GM12875 (cell line): ENCODE data around the gene STIM1.

Experiments used
- H3K4me3 ChIP-seq: one replicate; pipeline ENCODE4 v1.5.1; 2011; ENCODE audit warnings: low read depth, low read length, control low read depth
- CTCF ChIP-seq: IDR thresholded peaks from 2 replicates; pipeline ENCODE4 v1.5.1; 2011; ENCODE audit warnings: low read depth, mild to moderate bottlenecking, control low read depth, inconsistent platforms, low read length, moderate library complexity, borderline replicate concordance; ENCODE audit not compliant: insufficient read depth

The STIM1 gene

GRCh38 chr11:3866206-3866605 lies 10.7 kb downstream of the STIM1 start:
- TF ChIP-seq CTCF, result peak; percentile 19; the same call in 1 of the 2 replicates
- H3K4me3 ChIP-seq, result no peak overlapping the region

- no peak overlapping the region for H3K4me3 ChIP-seq
- TF ChIP-seq CTCF, result no peak
Measured at GRCh38 chr11:3866836-3867208, 11.4 kb downstream of the STIM1 start.

- no peak overlapping the region for H3K4me3 ChIP-seq
- TF ChIP-seq CTCF, result no peak
Measured at GRCh38 chr11:3867209-3868091, 12.0 kb downstream of the STIM1 start.

GRCh38 chr11:3873712-3874349 lies 18.4 kb downstream of the STIM1 start:
- TF ChIP-seq CTCF, result no peak
- H3K4me3 ChIP-seq, result no peak overlapping the region

GRCh38 chr11:3876613-3877012 lies 21.1 kb downstream of the STIM1 start:
- no peak for TF ChIP-seq CTCF
- H3K4me3 ChIP-seq, result no peak overlapping the region

GRCh38 chr11:3877364-3878257 lies 22.1 kb downstream of the STIM1 start:
- H3K4me3 ChIP-seq, result no peak overlapping the region
- TF ChIP-seq CTCF, result no peak

- TF ChIP-seq CTCF, result no peak
- no peak overlapping the region for H3K4me3 ChIP-seq
Measured at GRCh38 chr11:3878258-3878584, 22.8 kb downstream of the STIM1 start.
